DMS79 (cell line): ENCODE measurements around the gene GABARAPL1.
"Not testable (repeated sequence)": the region's sequence is repeated elsewhere in the genome, so short reads cannot be mapped to it uniquely, and the experiment has no call there.

Experiments used
- DNase-seq: peaks from one replicate; lab custom pipeline; 2025; lab: John Stamatoyannopoulos, UW

Gene GABARAPL1

GRCh38 chr12:10197879-10198278, 14.8 kb upstream of the GABARAPL1 start:
- DNase-seq, result no peak

DNA sequence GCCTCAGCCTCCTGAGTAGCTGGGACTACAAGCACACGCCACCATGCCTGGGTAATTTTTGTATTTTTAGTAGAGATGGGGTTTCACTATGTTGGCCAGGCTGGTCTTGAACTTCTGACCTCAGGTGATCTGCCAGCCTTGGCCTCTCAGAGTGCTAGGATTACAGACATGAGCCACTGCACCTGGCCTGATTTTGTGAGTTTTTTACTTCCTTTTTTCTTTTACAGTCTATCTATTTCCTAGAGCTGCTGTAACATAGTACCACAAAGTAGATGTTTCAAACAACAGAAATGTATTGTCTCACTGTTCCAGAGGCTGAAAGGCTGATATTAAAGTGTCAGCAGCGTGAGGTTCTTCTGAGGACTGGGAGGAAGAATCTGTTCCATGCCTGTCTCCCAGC, 8.2 kb upstream of the GABARAPL1 start:
- not testable (repeated sequence) for DNase-seq

GRCh38 chr12:10205220-10205807, 7.4 kb upstream of the GABARAPL1 start:
- DNase-seq, result no peak

- no peak for DNase-seq
These were observed 5.5 kb upstream of the GABARAPL1 start for GRCh38 chr12:10207136-10207535.

DNA sequence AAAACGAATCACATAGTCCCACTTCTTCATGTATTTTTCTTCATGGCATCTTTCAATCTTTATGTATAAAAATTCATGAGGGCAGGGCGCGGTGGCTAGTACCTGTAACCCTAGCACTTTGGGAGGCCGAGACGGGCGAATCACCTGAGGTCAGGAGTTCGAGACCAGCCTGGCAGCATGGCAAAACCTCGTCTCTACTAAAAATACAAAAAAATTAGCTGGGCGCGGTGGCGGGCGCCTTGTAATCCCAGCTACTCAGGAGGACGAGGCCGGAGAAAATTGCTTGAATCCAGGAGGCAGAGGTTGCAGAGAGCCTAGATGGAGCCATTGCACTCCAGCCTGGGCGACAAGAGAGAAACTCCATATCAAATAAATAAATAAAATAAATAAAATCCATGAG, 2.5 kb upstream of the GABARAPL1 start:
- DNase-seq, result no peak

DNA sequence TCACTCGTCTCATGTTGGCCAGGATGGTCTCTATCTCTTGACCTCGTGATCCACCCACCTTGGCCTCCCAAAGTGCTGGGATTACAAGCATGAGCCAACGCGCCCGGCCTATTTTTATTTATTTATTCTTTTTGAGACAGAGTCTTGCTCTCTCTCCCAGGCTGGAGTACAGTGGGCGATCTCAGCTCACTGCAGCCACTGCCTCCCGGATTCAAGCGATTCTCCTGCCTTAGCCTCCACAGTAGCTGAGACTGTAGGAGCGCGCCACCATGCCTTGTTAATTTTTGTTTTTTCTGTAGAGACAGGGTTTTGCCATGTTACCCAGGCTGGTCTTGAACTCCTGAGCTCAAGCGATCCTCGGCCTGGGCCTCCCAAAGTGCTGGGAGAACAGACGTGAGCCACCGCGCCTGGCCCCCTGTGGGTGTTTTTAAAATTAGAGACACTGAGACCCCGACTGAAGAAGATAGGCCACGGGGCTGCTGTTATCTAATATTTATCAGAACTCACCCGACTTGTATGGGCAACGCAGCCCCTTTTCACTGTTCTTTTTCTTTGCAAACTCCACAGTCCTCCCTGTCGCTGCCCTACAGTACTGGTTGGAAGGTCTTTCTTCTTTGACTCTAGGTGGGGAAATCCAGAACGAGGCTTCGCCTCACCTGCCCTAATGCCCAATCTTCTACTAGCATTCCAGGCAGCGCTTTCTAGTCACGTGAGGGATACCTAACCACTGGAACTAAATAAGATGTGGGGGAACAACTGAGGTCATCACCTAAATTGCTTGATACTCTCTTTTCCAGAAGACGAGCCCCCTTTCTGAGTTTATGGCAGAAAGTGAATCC, 1.4 kb upstream of the GABARAPL1 start:
- DNase-seq, result no peak

DNA sequence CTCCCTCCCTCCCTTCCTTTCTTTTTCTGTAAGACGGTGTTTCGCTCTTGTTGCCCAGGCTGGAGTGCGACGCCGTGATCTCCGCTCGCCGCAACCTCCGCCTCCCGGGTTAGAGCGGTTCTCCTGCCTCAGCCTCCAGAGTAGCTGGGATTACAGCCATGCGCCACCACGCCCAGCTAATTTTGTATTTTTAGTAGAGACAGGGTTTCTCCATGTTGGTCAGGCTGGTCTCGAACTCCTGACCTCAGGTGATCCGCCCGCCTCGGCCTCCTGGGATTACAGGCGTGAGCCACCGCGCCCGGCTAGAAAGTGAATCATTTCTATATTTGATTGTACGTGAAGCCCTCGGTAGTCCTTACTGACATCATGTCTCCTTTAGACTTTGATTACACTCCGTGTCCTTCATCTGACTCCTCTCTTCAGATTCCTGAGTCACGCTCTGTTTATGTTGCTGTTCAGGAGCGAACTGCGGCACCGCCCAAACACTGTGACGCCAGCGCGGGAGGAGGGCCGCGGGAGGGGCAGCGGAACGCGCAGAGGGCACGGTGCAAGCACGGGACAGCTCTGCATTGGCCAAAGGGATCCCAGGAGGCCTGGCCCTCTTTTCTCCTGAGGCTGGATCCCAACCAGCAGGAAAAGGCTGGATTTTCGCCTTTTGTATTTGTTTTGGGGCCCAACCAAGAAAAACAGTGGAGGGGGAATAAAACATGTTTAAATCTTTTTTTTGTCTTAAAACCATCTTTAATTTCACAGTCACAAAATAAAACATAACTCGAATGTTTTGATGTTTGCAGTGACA, 538 bp upstream of the GABARAPL1 start:
- DNase-seq, result peak; percentile 62

DNA sequence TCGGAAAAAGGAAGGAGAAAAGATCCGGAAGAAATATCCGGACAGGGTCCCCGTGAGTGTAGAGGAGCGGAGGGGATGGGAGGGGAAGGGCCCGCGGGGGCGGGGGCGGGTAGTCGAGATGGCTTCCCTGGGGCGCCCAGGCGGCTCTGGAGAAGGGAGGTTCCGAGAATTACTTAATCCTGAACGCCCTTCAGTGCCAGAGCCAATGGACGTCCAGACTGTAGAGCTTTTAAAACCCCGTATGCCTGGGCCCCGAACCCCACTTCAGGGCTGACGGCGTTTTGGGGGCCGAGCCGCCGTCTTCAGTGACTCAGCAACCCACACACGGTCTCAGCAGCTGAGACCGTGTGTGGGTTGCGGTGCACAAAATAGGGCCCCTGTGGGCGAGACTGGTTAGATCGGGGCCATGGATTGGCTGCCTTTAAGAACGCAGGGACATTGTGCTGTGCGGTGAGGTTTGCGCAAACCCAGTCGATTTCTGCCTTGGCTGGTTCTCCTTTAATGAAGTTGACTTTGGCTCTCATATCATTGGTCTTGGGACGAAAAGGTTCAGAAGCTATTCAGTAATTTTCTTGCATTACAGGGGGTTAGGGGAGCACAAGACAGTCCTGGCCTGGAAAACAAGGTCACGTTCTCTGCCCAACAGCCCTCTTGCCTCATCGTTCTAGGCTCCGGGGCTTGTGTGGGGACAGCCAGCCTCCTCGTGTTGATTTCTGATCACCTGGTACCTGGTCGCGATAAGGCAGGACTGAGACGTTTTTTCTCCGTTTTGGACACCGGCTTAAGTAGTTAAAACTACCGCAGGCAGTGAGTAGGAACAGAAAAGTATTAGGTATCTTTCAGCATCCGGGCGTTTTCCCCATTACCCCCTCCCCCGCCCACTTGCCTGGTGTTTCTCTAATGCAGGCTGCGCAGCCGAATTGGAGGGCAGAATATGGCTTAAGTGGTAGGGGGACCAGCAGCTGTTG, 775 bp downstream of the GABARAPL1 start:
- DNase-seq, result peak; percentile 57

DNA sequence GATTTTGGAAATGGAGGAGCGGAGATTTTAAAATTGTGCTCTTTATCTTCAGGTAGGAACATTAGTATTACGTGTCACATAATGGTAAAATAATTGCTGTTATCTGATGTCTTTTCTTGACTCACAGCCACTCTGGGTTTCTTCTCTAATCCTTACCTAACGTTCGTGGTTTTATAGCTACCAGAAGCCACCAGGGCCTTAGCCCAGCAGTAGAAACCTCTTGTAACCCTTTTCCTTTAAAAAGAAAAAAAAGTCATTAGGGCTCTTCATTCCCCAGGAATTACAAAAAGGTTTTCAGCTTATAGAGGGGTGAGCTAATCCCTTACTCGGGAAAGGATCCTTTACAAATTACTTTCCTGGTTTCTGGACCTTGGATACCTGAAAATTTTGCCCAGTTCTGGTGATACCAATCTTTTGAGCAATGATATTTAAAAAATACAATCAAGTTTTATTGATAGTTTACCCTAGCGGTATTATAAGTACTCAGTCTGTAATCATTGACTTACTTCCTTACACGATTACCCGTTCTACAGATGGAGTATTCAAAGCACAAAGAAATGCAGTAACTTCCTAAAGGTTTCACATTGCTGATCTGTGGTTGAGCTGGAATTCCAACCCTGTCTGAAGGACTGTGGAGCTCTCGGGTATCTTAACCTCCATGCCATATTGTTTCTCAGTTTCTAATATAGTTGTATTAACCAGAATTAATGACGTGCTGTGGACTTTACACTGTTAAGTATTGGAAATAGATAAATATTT, 1.6 kb downstream of the GABARAPL1 start:
- no peak for DNase-seq

- no peak for DNase-seq
These were observed 2.2 kb downstream of the GABARAPL1 start for GRCh38 chr12:10214895-10215267.

- DNase-seq, result no peak
These were observed 2.8 kb downstream of the GABARAPL1 start for GRCh38 chr12:10215436-10215835.

DNA sequence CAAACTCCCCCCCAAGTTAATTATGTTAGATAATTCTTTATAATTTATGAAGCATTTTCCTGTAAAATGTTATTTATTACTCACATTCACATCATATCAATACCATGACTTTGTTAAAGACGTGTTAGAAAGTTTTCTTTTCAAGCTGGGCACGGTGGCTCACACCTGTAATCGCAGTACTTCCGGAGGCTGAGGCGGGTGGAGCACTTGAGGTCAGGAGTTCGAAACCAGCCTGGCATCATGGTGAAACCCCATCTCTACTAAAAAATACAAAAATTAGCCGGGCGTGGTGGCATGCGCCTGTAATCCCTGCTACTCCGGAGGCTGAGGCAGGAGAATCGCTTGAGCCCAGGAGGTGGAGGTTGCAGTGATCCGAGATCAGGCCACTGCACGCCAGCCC, 3.3 kb downstream of the GABARAPL1 start:
- DNase-seq, result not testable (repeated sequence)

DNA sequence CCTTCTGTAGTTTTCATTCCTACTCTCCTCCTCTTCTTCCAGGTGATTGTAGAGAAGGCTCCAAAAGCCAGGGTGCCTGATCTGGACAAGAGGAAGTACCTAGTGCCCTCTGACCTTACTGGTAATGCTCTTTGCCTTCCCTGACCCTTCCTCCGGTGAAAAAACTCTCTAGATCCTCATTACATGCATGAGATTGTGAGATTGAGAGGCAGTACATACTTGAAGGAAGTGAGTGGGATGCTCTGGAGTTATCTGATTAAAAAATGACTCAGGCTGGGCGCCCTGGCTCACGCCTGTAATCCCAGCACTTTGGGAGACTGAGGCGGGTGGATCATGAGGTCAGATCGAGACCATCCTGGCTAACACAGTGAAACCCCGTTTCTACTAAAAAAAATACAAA, 5.3 kb downstream of the GABARAPL1 start:
- no peak for DNase-seq

GRCh38 chr12:10220398-10221077, 7.9 kb downstream of the GABARAPL1 start:
- DNase-seq, result no peak

DNA sequence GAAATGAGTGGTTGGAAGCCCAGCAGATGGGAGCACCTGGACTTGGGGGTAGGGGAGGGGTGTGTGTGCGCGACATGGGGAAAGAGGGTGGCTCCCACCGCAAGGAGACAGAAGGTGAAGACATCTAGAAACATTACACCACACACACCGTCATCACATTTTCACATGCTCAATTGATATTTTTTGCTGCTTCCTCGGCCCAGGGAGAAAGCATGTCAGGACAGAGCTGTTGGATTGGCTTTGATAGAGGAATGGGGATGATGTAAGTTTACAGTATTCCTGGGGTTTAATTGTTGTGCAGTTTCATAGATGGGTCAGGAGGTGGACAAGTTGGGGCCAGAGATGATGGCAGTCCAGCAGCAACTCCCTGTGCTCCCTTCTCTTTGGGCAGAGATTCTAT, 9.2 kb downstream of the GABARAPL1 start:
- DNase-seq, result no peak

DNA sequence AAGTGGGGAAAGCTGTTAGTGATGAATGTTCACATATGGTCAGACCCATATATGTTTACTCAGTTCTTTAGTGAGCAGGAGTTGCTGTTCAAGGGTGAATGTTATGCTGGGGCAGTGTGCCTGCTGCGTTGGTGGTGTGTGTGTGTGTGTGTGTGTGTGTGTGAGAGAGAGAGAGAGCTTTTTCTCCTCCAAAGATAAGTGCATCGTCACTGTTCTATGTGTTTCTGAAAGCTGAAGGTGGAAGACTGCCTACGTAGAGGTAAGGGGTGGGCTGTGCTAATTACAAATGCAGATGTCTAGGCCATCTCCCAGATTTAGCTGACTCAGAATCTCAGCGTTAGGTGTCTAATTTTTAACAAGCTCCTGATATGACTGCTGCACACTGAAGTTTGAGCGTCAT, 10.5 kb downstream of the GABARAPL1 start:
- no peak for DNase-seq

GRCh38 chr12:10225426-10225825, 12.7 kb downstream of the GABARAPL1 start:
- DNase-seq, result not testable (repeated sequence)

DNA sequence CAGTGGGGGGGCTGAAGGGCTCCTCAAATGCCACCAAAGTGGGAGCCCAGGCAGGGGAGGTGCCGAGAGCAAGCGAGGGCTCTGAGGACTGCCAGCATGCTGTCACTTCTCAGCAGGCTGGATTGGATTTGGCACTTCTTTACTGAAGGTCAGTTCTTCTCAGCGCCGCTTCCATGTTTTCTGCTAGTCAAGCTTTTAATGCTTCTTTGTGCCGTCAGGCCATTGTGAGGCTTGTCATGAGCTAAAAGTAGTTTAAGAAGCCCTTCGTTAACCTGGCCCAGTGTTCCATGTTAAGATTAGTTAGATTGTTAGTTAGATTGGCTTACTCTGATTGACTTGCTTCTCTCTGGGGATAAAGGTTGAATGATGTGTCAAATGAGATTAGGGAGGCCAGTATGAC, 13.4 kb downstream of the GABARAPL1 start:
- no peak for DNase-seq

GRCh38 chr12:10226731-10227130, 14.1 kb downstream of the GABARAPL1 start:
- DNase-seq, result no peak

- DNase-seq, result no peak
These were observed 15.0 kb downstream of the GABARAPL1 start for GRCh38 chr12:10227648-10228047.
